Parathyroid adenoma (tissue), 2 donors: ENCODE measurements around the gene CFAP20DC.
"Not testable (repeated sequence)": the region's sequence is repeated elsewhere in the genome, so short reads cannot be mapped to it uniquely, and the experiment has no call there.

Experiments
- H2AFZ ChIP-seq: fragments of 300-600 bp; sonication (generic); one replicate; pipeline ENCODE4 v1.7.0; 2017; ENCODE audit warnings: antibody characterized with exemption, mild to moderate bottlenecking
- H3K27ac ChIP-seq: fragments of 300-600 bp; sonication (generic); one replicate; pipeline ENCODE4 v1.7.0; 2017
- H3K27me3 ChIP-seq: fragments of 300-600 bp; sonication (generic); one replicate; pipeline ENCODE4 v1.7.0; 2017; ENCODE audit warnings: low read length; ENCODE audit not compliant: control insufficient read depth, insufficient read depth
- H3K36me3 ChIP-seq: fragments of 300-600 bp; sonication (generic); one replicate; pipeline ENCODE4 v1.7.0; 2017; ENCODE audit warnings: low read length; ENCODE audit not compliant: control insufficient read depth, insufficient read depth
- H3K4me1 ChIP-seq: fragments of 300-600 bp; sonication (generic); one replicate; pipeline ENCODE4 v1.7.0; 2017; ENCODE audit warnings: control low read depth
- H3K4me2 ChIP-seq: fragments of 300-600 bp; sonication (generic); one replicate; pipeline ENCODE4 v1.7.0; 2017; ENCODE audit warnings: low read length
- H3K4me3 ChIP-seq: fragments of 300-600 bp; sonication (generic); one replicate; pipeline ENCODE4 v1.7.0; 2017; ENCODE audit warnings: low read depth, low read length
- H3K79me2 ChIP-seq: fragments of 300-600 bp; sonication (generic); one replicate; pipeline ENCODE4 v1.7.0; 2017; ENCODE audit warnings: control low read depth
- H3K9ac ChIP-seq: fragments of 300-600 bp; sonication (generic); one replicate; pipeline ENCODE4 v1.7.0; 2017; ENCODE audit warnings: mild to moderate bottlenecking
- H3K9me3 ChIP-seq: fragments of 300-600 bp; sonication (generic); one replicate; pipeline ENCODE4 v1.7.0; 2017; ENCODE audit warnings: low read length; ENCODE audit not compliant: control insufficient read depth
- CTCF ChIP-seq: fragments of 300-600 bp; sonication (generic); IDR thresholded peaks from one replicate; pipeline ENCODE4 v1.7.0; 2017; ENCODE audit warnings: antibody characterized with exemption, mild to moderate bottlenecking
- donor health status: primary hyperparathyroidism.

CFAP20DC gene

DNA sequence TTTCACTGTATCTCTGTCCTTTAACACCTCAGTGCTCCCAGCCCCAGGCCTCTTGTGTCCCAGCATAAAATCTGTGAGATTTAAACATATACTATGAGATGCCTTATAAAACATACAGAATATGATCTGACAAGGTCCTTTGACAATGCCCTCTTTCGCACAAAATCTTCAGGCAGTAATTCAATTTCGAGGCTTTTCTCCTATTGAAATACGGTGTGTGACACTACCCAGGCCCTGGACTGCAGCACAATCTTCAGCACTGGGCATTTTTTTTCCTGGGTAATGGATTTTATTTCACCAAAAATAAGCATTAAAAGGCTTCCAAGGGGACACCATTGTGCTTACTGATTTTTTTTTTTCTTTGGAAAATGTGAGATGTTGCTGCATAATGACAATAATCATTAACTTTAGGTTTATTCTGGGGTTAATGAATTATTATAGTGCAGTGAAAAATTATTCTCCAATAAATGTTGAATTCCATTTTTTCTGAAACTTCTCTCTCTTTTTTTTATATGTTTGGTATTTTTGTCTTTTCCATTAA is 342.4 kb downstream of the CFAP20DC start:
- Histone ChIP-seq H3K4me3 (no peak overlapping the region), H2AFZ (no peak overlapping the region), H3K79me2 (no peaks in the 10 kb centered on the region), H3K4me2 (no peak overlapping the region), H3K9ac (no peak overlapping the region), H3K9me3 (no peaks in the 10 kb centered on the region), H3K27ac (no peak overlapping the region), H3K27me3 (no peaks in the 10 kb centered on the region), H3K4me1 (no peaks in the 10 kb centered on the region), H3K36me3 (no peaks in the 10 kb centered on the region)
- no peak for TF ChIP-seq CTCF

- no peak overlapping the region for H3K4me2 ChIP-seq
- H3K9ac ChIP-seq, result no peak overlapping the region
- no peak overlapping the region for H2AFZ ChIP-seq
- no peaks in the 10 kb centered on the region for H3K36me3 ChIP-seq
- no peaks in the 10 kb centered on the region for H3K27me3 ChIP-seq
- H3K4me1 ChIP-seq, result no peaks in the 10 kb centered on the region
- H3K27ac ChIP-seq, result no peak overlapping the region
- H3K79me2 ChIP-seq, result no peaks in the 10 kb centered on the region
- no peak overlapping the region for H3K4me3 ChIP-seq
- TF ChIP-seq CTCF, result no peak
- H3K9me3 ChIP-seq, result no peaks in the 10 kb centered on the region
Measured at GRCh38 chr3:58706395-58707167, 343.2 kb downstream of the CFAP20DC start.

GRCh38 chr3:58704745-58705144 is 345.1 kb downstream of the CFAP20DC start:
- Histone ChIP-seq H2AFZ (no peak overlapping the region), H3K27ac (no peak overlapping the region)
- TF ChIP-seq CTCF, result no peak

GRCh38 chr3:58704304-58704703 is 345.5 kb downstream of the CFAP20DC start:
- H3K4me2 ChIP-seq, result not testable (repeated sequence)

More at GRCh38 chr3:58704745-58705144, 345.1 kb downstream of the CFAP20DC start:
- H3K4me1 ChIP-seq, result no peaks in the 10 kb centered on the region
- H3K4me2 ChIP-seq, result no peak overlapping the region
- H3K4me3 ChIP-seq, result no peak overlapping the region
- H3K79me2 ChIP-seq, result no peaks in the 10 kb centered on the region
- no peaks in the 10 kb centered on the region for H3K9me3 ChIP-seq
- H3K36me3 ChIP-seq, result no peaks in the 10 kb centered on the region
- H3K9ac ChIP-seq, result no peak overlapping the region
- H3K27me3 ChIP-seq, result no peaks in the 10 kb centered on the region

DNA sequence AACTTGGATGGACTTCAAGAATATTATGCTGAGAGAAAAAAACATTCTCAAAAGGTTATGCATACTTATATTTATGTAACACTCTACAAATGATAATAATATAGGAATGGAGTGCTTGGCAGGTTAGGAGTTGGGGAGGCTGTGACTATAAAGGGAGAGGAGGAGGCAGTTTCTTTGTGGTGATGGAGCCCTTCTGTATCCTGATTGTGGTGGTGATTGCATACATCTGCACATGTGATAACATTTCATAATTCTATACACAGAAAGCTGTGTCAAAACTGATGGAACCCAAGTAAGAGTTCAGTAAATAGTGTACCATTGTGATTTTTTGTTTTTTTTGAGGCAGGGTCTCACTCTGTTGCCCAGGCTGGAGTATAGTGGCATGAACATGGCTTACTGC is 351.6 kb downstream of the CFAP20DC start:
- no peaks in the 10 kb centered on the region for H3K36me3 ChIP-seq
- no peaks in the 10 kb centered on the region for H3K27me3 ChIP-seq
- no peaks in the 10 kb centered on the region for H3K4me1 ChIP-seq
- H3K4me2 ChIP-seq, result no peak overlapping the region
- TF ChIP-seq CTCF, result no peak
- no peak overlapping the region for H3K27ac ChIP-seq
- no peaks in the 10 kb centered on the region for H3K9me3 ChIP-seq
- H3K9ac ChIP-seq, result no peak overlapping the region
- no peaks in the 10 kb centered on the region for H3K79me2 ChIP-seq
- H2AFZ ChIP-seq, result no peak overlapping the region
- H3K4me3 ChIP-seq, result no peak overlapping the region

More at GRCh38 chr3:58704304-58704703, 345.5 kb downstream of the CFAP20DC start:
- not testable (repeated sequence) for H3K27me3 ChIP-seq, H3K27ac ChIP-seq, H3K79me2 ChIP-seq, H3K4me1 ChIP-seq, H3K9ac ChIP-seq, H2AFZ ChIP-seq, H3K9me3 ChIP-seq, H3K4me3 ChIP-seq, H3K36me3 ChIP-seq
